IPS DF 6.9 (cell line): ENCODE data around the gene ELFN2.

ENCODE experiments used
- DNase-seq: peaks from one replicate; pipeline ENCODE4 v3.0.0-alpha.2; 2013; ENCODE audit warnings: low read depth, low spot score
- H3K27ac ChIP-seq: one replicate; pipeline ENCODE4 v1.5.1; 2013; ENCODE audit warnings: low read length, control low read depth
- H3K27me3 ChIP-seq: 2 replicates; pipeline ENCODE4 v1.6.1; 2013; ENCODE audit warnings: mild to moderate bottlenecking, low read length; ENCODE audit not compliant: control insufficient read depth, insufficient read depth
- H3K36me3 ChIP-seq: 2 replicates; pipeline ENCODE4 v1.6.1; 2013; ENCODE audit warnings: low read length; ENCODE audit not compliant: control insufficient read depth, insufficient read depth
- H3K4me1 ChIP-seq: 2 replicates; pipeline ENCODE4 v1.6.1; 2013; ENCODE audit warnings: low read length; ENCODE audit not compliant: control insufficient read depth, insufficient read depth
- H3K4me3 ChIP-seq: 2 replicates; pipeline ENCODE4 v1.5.1; 2013; ENCODE audit warnings: mild to moderate bottlenecking, low read length
- H3K9me3 ChIP-seq: 2 replicates; pipeline ENCODE4 v1.6.1; 2013; ENCODE audit warnings: low read length, inconsistent platforms; ENCODE audit not compliant: control insufficient read depth, insufficient read depth
- WGBS: extraction: QIAGEN DNeasy Blood & Tissue Kit; methylation state at CpG from one replicate; pipeline ENCODE4 v1.1.7; 2013; ENCODE audit warnings: mixed read lengths, missing lambda C conversion rate; ENCODE audit not compliant: insufficient read length, insufficient coverage; 5-methylcytosine and 5-hydroxymethylcytosine counted together

ELFN2 gene

GRCh38 chr22:37386441-37386840, 40.8 kb downstream of the ELFN2 start:
- no CpG with 5 or more reads among the region's 19 CpGs for WGBS

GRCh38 chr22:37384691-37385090, 42.6 kb downstream of the ELFN2 start:
- DNase-seq: no peak
- H3K36me3 ChIP-seq: no peaks in the 10 kb centered on the region
- no peaks in the 10 kb centered on the region; the same call in 1 of the 2 replicates for H3K4me1 ChIP-seq
- no peaks in the 10 kb centered on the region for H3K9me3 ChIP-seq
- no peaks in the 10 kb centered on the region for H3K27me3 ChIP-seq
- WGBS: no CpG with 5 or more reads among the region's 12 CpGs
- no peak overlapping the region for H3K4me3 ChIP-seq
- no peak overlapping the region for H3K27ac ChIP-seq

More at GRCh38 chr22:37386441-37386840, 40.8 kb downstream of the ELFN2 start:
- no peak overlapping the region for H3K27ac ChIP-seq
- no peak overlapping the region for H3K4me3 ChIP-seq
- no peaks in the 10 kb centered on the region; the same call in 1 of the 2 replicates for H3K4me1 ChIP-seq
- H3K36me3 ChIP-seq: no peaks in the 10 kb centered on the region
- no peak for DNase-seq
- H3K9me3 ChIP-seq: no peaks in the 10 kb centered on the region
- no peaks in the 10 kb centered on the region for H3K27me3 ChIP-seq

GRCh38 chr22:37383341-37383740, 43.9 kb downstream of the ELFN2 start:
- Histone ChIP-seq H3K4me1 (no peaks in the 10 kb centered on the region; the same call in 1 of the 2 replicates), H3K27me3 (no peaks in the 10 kb centered on the region), H3K36me3 (no peaks in the 10 kb centered on the region), H3K4me3 (no peak overlapping the region), H3K9me3 (no peaks in the 10 kb centered on the region), H3K27ac (no peak overlapping the region)
- no CpG with 5 or more reads among the region's 9 CpGs for WGBS
- no peak for DNase-seq

GRCh38 chr22:37381489-37381888, 45.8 kb downstream of the ELFN2 start:
- no peaks in the 10 kb centered on the region for H3K9me3 ChIP-seq
- no peak overlapping the region for H3K4me3 ChIP-seq
- H3K36me3 ChIP-seq: no peaks in the 10 kb centered on the region
- no peaks in the 10 kb centered on the region; the same call in 1 of the 2 replicates for H3K4me1 ChIP-seq
- DNase-seq: no peak
- H3K27me3 ChIP-seq: no peaks in the 10 kb centered on the region
- H3K27ac ChIP-seq: no peak overlapping the region
- WGBS: no CpG with 5 or more reads among the region's 9 CpGs

GRCh38 chr22:37379722-37380121, 47.6 kb downstream of the ELFN2 start:
- WGBS: no CpG with 5 or more reads among the region's 10 CpGs
- Histone ChIP-seq H3K9me3 (no peaks in the 10 kb centered on the region), H3K27ac (no peak overlapping the region), H3K4me1 (no peaks in the 10 kb centered on the region; the same call in 1 of the 2 replicates), H3K27me3 (no peaks in the 10 kb centered on the region), H3K36me3 (no peaks in the 10 kb centered on the region), H3K4me3 (no peak overlapping the region)
- DNase-seq: no peak

GRCh38 chr22:37379085-37379484, 48.2 kb downstream of the ELFN2 start:
- WGBS: no CpG with 5 or more reads among the region's 13 CpGs
- Histone ChIP-seq H3K27ac (no peak overlapping the region), H3K4me1 (no peaks in the 10 kb centered on the region; the same call in 1 of the 2 replicates), H3K36me3 (no peaks in the 10 kb centered on the region), H3K4me3 (no peak overlapping the region), H3K9me3 (no peaks in the 10 kb centered on the region), H3K27me3 (no peaks in the 10 kb centered on the region)
- no peak for DNase-seq

GRCh38 chr22:37378642-37379058, 48.6 kb downstream of the ELFN2 start:
- no peaks in the 10 kb centered on the region for H3K36me3 ChIP-seq
- DNase-seq: no peak
- no peaks in the 10 kb centered on the region; the same call in 1 of the 2 replicates for H3K4me1 ChIP-seq
- H3K9me3 ChIP-seq: no peaks in the 10 kb centered on the region
- no peak overlapping the region for H3K4me3 ChIP-seq
- no peaks in the 10 kb centered on the region for H3K27me3 ChIP-seq
- no peak overlapping the region for H3K27ac ChIP-seq
- WGBS: no CpG with 5 or more reads among the region's 14 CpGs

GRCh38 chr22:37377927-37378326, 49.4 kb downstream of the ELFN2 start:
- H3K36me3 ChIP-seq: no peaks in the 10 kb centered on the region
- no CpG with 5 or more reads among the region's 14 CpGs for WGBS
- no peak for DNase-seq
- H3K27me3 ChIP-seq: no peaks in the 10 kb centered on the region
- no peaks in the 10 kb centered on the region; the same call in 1 of the 2 replicates for H3K4me1 ChIP-seq
- no peaks in the 10 kb centered on the region for H3K9me3 ChIP-seq
- no peak overlapping the region for H3K27ac ChIP-seq
- H3K4me3 ChIP-seq: no peak overlapping the region

GRCh38 chr22:37377138-37377537, 50.1 kb downstream of the ELFN2 start:
- no peak for DNase-seq
- WGBS: no CpG with 5 or more reads among the region's 3 CpGs
- Histone ChIP-seq H3K9me3 (no peaks in the 10 kb centered on the region), H3K4me1 (no peaks in the 10 kb centered on the region; the same call in 1 of the 2 replicates), H3K27ac (no peak overlapping the region), H3K4me3 (no peak overlapping the region), H3K36me3 (no peaks in the 10 kb centered on the region), H3K27me3 (no peaks in the 10 kb centered on the region)

- H3K4me3 ChIP-seq: no peak overlapping the region
- no peaks in the 10 kb centered on the region for H3K36me3 ChIP-seq
- H3K27ac ChIP-seq: no peak overlapping the region
- WGBS: no CpG with 5 or more reads among the region's 3 CpGs
- H3K9me3 ChIP-seq: no peaks in the 10 kb centered on the region
- no peaks in the 10 kb centered on the region for H3K27me3 ChIP-seq
- H3K4me1 ChIP-seq: no peaks in the 10 kb centered on the region; the same call in 1 of the 2 replicates
- DNase-seq: no peak
Measured at GRCh38 chr22:37376643-37377042, 50.6 kb downstream of the ELFN2 start.

GRCh38 chr22:37375801-37376200, 51.5 kb downstream of the ELFN2 start:
- WGBS: no CpG with 5 or more reads among the region's 8 CpGs
- no peaks in the 10 kb centered on the region for H3K27me3 ChIP-seq
- H3K4me3 ChIP-seq: no peak overlapping the region
- no peak for DNase-seq
- H3K4me1 ChIP-seq: no peaks in the 10 kb centered on the region; the same call in 1 of the 2 replicates
- H3K27ac ChIP-seq: no peak overlapping the region
- H3K9me3 ChIP-seq: no peaks in the 10 kb centered on the region
- H3K36me3 ChIP-seq: no peaks in the 10 kb centered on the region
